IMR-90 (cell line): Measurements from ENCODE around the gene RFX2. TPM values are rescaled to one million over a fixed set of nuclear protein-coding genes. Genes with fewer than 3 reads are reported as not detected.

Experiments
- ATAC-seq: fragments of 200-7000 bp; cut with Tn5 transposase; 2 replicates; pipeline ENCODE4 v1.9.1; 2020; ENCODE audit warnings: low read depth, mild to moderate bottlenecking, moderate library complexity
- BruUV-seq: library from RNA; stranded (reverse); fragments of 400-500 nt; replicated peaks from 2 replicates; lab custom pipeline; 2021; lab: Mats Ljungman, UMichigan
- CTCF ChIA-PET: fragments of 300-600 bp; formaldehyde crosslinking; extraction: SDS; loops from one replicate; lab custom pipeline; 2021; ENCODE audit warnings: antibody characterized with exemption; lab: Yijun Ruan, JAX
- POLR2A ChIA-PET: fragments of 300-600 bp; sonication (Branson Sonifier 250); formaldehyde crosslinking; loops from one replicate; lab custom pipeline; 2022; ENCODE audit warnings: antibody characterized with exemption; ENCODE audit not compliant: unreplicated experiment; lab: Charles Lee
- DNase-seq: peaks from one replicate; pipeline ENCODE4 v3.0.0; 2013
- H2AFZ ChIP-seq: replicated peaks from 2 replicates; pipeline ENCODE3; 2013; ENCODE audit warnings: low read length, mild to moderate bottlenecking; ENCODE audit not compliant: poor library complexity
- H2AK5ac ChIP-seq: 2 replicates; pipeline ENCODE4 v1.6.1; 2013; ENCODE audit warnings: low read depth, low read length, inconsistent platforms
- H2AK9ac ChIP-seq: replicated peaks from 2 replicates; pipeline ENCODE3; 2013; ENCODE audit warnings: mild to moderate bottlenecking, low read depth, low read length, moderate library complexity; ENCODE audit not compliant: poor library complexity
- H2BK120ac ChIP-seq: 2 replicates; pipeline ENCODE4 v1.6.1; 2013; ENCODE audit warnings: low read depth, low read length, inconsistent platforms
- H2BK15ac ChIP-seq: 3 replicates; pipeline ENCODE4 v1.6.1; 2013; ENCODE audit warnings: low read depth, low read length, inconsistent platforms
- H2BK20ac ChIP-seq: 2 replicates; pipeline ENCODE4 v1.6.1; 2013; ENCODE audit warnings: low read depth, mild to moderate bottlenecking, inconsistent platforms, low read length, moderate library complexity
- H2BK5ac ChIP-seq: 2 replicates; pipeline ENCODE4 v1.6.1; 2013; ENCODE audit warnings: mild to moderate bottlenecking, low read depth, low read length, inconsistent platforms; ENCODE audit not compliant: poor library complexity, severe bottlenecking
- H3K14ac ChIP-seq: replicated peaks from 2 replicates; pipeline ENCODE4 v1.6.1; 2013; ENCODE audit warnings: low read depth, low read length, inconsistent platforms
- H3K18ac ChIP-seq: 2 replicates; pipeline ENCODE4 v1.6.1; 2013; ENCODE audit warnings: low read depth, low read length, control low read depth
- H3K23ac ChIP-seq: 2 replicates; pipeline ENCODE4 v1.6.1; 2013; ENCODE audit warnings: low read depth, low read length, inconsistent platforms
- H3K27ac ChIP-seq: 2 replicates; pipeline ENCODE4 v1.5.1; 2013; ENCODE audit warnings: mild to moderate bottlenecking, control low read depth, low read length; ENCODE audit not compliant: insufficient read depth
- H3K27me3 ChIP-seq: 2 replicates; pipeline ENCODE4 v1.6.1; 2013; ENCODE audit warnings: low read length; ENCODE audit not compliant: control insufficient read depth, insufficient read depth
- H3K36me3 ChIP-seq: 2 replicates; pipeline ENCODE4 v1.6.1; 2013; ENCODE audit warnings: low read length, mixed read lengths; ENCODE audit not compliant: control insufficient read depth, insufficient read depth
- H3K4ac ChIP-seq: 2 replicates; pipeline ENCODE4 v1.6.1; 2013; ENCODE audit warnings: low read depth, low read length, inconsistent platforms
- H3K4me1 ChIP-seq: 2 replicates; pipeline ENCODE4 v1.6.1; 2013; ENCODE audit warnings: low read length, mixed read lengths; ENCODE audit not compliant: control insufficient read depth, insufficient read depth
- H3K4me2 ChIP-seq: 2 replicates; pipeline ENCODE4 v1.6.1; 2013; ENCODE audit warnings: low read depth, mild to moderate bottlenecking, control low read depth, low read length, moderate library complexity
- H3K4me3 ChIP-seq: 2 replicates; pipeline ENCODE4 v1.5.1; 2013; ENCODE audit warnings: low read depth, mild to moderate bottlenecking, control low read depth, low read length, moderate library complexity; ENCODE audit not compliant: insufficient read depth
- H3K56ac ChIP-seq: 2 replicates; pipeline ENCODE4 v1.6.1; 2013; ENCODE audit warnings: low read length, inconsistent platforms; ENCODE audit not compliant: insufficient read depth; ENCODE audit errors: extremely low read depth
- H3K79me1 ChIP-seq, 2 experiments: 2 replicates each; pipeline ENCODE4 v1.6.1; 2013; ENCODE audit warnings: low read length in 2 of 2, inconsistent platforms in 1 of 2, low read depth in 1 of 2
- H3K9ac ChIP-seq: 2 replicates; pipeline ENCODE4 v1.6.1; 2013; ENCODE audit warnings: low read depth, low read length, control low read depth
- H3K9me1 ChIP-seq: 2 replicates; pipeline ENCODE4 v1.6.1; 2013; ENCODE audit warnings: low read length, inconsistent platforms; ENCODE audit not compliant: insufficient read depth
- H3K9me3 ChIP-seq: 2 replicates; pipeline ENCODE4 v1.6.1; 2013; ENCODE audit warnings: low read length; ENCODE audit not compliant: control insufficient read depth, insufficient read depth
- H4K20me1 ChIP-seq: 2 replicates; pipeline ENCODE4 v1.6.1; 2013; ENCODE audit warnings: low read length, inconsistent platforms; ENCODE audit not compliant: insufficient read depth
- H4K5ac ChIP-seq: 2 replicates; pipeline ENCODE4 v1.6.1; 2013; ENCODE audit warnings: mild to moderate bottlenecking, low read depth, low read length, control low read depth
- H4K8ac ChIP-seq, 2 experiments: 2 replicates each; pipeline ENCODE4 v1.6.1; 2013; ENCODE audit warnings: low read depth in 2 of 2, low read length in 2 of 2, control low read depth in 1 of 2, inconsistent platforms in 1 of 2
- H4K91ac ChIP-seq: 2 replicates; pipeline ENCODE4 v1.6.1; 2013; ENCODE audit warnings: low read depth, low read length, inconsistent platforms; ENCODE audit not compliant: insufficient read depth
- BHLHE40 ChIP-seq: fragments of 150-350 bp; IDR thresholded peaks from 2 replicates; pipeline ENCODE4 v1.6.1; 2016; ENCODE audit warnings: mild to moderate bottlenecking, low read depth, low read length
- CEBPB ChIP-seq: IDR thresholded peaks from 2 replicates; pipeline ENCODE4 v1.6.1; 2012; ENCODE audit warnings: low read depth, low read length, improper control_type of control experiment
- CHD1 ChIP-seq: IDR thresholded peaks from 2 replicates; pipeline ENCODE4 v1.6.1; 2012; ENCODE audit warnings: low read depth, low read length, improper control_type of control experiment
- MAFK ChIP-seq: IDR thresholded peaks from 2 replicates; pipeline ENCODE4 v1.6.1; 2012; ENCODE audit warnings: low read depth, low read length, improper control_type of control experiment
- MAZ ChIP-seq: IDR thresholded peaks from 2 replicates; pipeline ENCODE4 v1.6.1; 2012; ENCODE audit warnings: low read depth, mild to moderate bottlenecking, low read length, improper control_type of control experiment, moderate library complexity, borderline replicate concordance
- NFE2L2 ChIP-seq: fragments of 150-350 bp; IDR thresholded peaks from 2 replicates; pipeline ENCODE4 v1.6.1; 2016; ENCODE audit warnings: low read depth, mild to moderate bottlenecking, low read length
- POLR2A ChIP-seq: IDR thresholded peaks from 2 replicates; pipeline ENCODE4 v1.6.1; 2012; ENCODE audit warnings: mild to moderate bottlenecking, low read depth, low read length
- RCOR1 ChIP-seq: IDR thresholded peaks from 2 replicates; pipeline ENCODE4 v1.6.1; 2012; ENCODE audit warnings: mild to moderate bottlenecking, low read length, improper control_type of control experiment; ENCODE audit not compliant: insufficient replicate concordance
- SMC3 ChIP-seq: fragments of 150-350 bp; IDR thresholded peaks from 2 replicates; pipeline ENCODE4 v1.6.1; 2016; ENCODE audit warnings: low read depth, mild to moderate bottlenecking, antibody characterized with exemption, low read length, moderate library complexity
- WGBS, 2 experiments: methylation state at CpG; one replicate each; pipeline versions ENCODE4 v1.1.5 to v1.1.7; 2013; ENCODE audit warnings: missing lambda C conversion rate in 2 of 2; ENCODE audit not compliant: insufficient read length in 1 of 2; ENCODE audit errors: extremely low coverage in 2 of 2; 5-methylcytosine and 5-hydroxymethylcytosine counted together
- dilution Hi-C: fragments of 300-500 bp; cut with HindIII; formaldehyde crosslinking; loops from one replicate; pipeline ENCODE4 v1.14.3; 2018; ENCODE audit warnings: low sequenced_read_pairs; ENCODE audit not compliant: unreplicated experiment
- in situ Hi-C: fragments of 300-500 bp; cut with MboI; formaldehyde crosslinking; loops from 3 replicates; pipeline ENCODE4 v1.14.3; 2019; ENCODE audit warnings: low sequenced_read_pairs, inconsistent platforms, mixed read lengths
- intact Hi-C: fragments of 100-400 bp; cut with micrococcal nuclease; formaldehyde crosslinking; loops from 2 replicates; pipeline ENCODE4 v1.10.0; 2022
- polyA plus RNA-seq, 3 experiments: library from polyadenylated mRNA; depleted of rRNA; stranded (reverse); fragments of >200 nt; gene quantifications; 2 replicates each; pipeline ENCODE4 v1.2.3, GENCODE V29; 2012; ENCODE audit warnings: low replicate concordance in 1 of 3
- total RNA-seq: library from RNA; depleted of rRNA; stranded (reverse); fragments of >200 nt; gene quantifications from 2 replicates; pipeline ENCODE4 v1.2.3, GENCODE V29; 2012
- TF ChIP-seq, protein P1 (sequence below): fragments of 150-350 bp; IDR thresholded peaks from 2 replicates; pipeline ENCODE4 v1.6.1; 2017; ENCODE audit warnings: mild to moderate bottlenecking, antibody characterized with exemption, low read length, low read depth
- TF ChIP-seq, protein P2 (sequence below): fragments of 150-350 bp; IDR thresholded peaks from 2 replicates; pipeline ENCODE4 v1.6.1; 2016; ENCODE audit warnings: low read depth, mild to moderate bottlenecking, low read length, moderate library complexity, borderline replicate concordance

The RFX2 gene
- total and polyA plus RNA-seq, 2 of the 4 experiments (the other 2 are of a cell fraction), result 2.2 to 4.9 TPM

DNA sequence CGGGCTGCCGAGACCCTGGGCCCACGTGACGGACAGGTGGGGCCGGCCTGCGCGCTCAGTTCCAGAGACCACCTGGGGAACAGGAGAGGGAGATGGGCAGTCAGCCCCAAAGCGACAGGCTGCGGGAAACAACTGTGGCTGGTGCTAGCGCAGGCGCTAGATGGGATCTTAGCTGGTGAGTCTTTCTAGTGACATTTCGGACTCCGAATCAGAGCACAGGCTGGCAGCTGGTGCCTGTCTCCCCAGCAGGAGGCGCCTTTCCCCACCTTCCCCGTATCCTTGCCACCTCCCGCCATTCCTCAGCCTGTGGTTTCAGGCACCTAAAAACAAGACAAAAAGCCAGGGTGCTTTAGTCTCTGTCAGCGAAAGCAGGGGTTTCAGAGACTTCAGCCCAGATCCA lies 112.9 kb downstream of the RFX2 start:
- peaks cover 4% of the 10 kb centered on the region; the same call in 1 of the 2 replicates for H3K36me3 ChIP-seq
- H4K20me1 ChIP-seq, result no peaks in the 10 kb centered on the region
- no peak overlapping the region for H3K14ac ChIP-seq
- intact Hi-C loops, result no loop called here
- no peak overlapping the region for H3K56ac ChIP-seq
- dilution Hi-C loops, result no loop called here
- no peak overlapping the region for H4K91ac ChIP-seq
- no peak overlapping the region for H3K27ac ChIP-seq
- no peak overlapping the region for H2BK5ac ChIP-seq
- DNase-seq (no peak), ATAC-seq (no peak)
- no peaks in the 10 kb centered on the region for H3K27me3 ChIP-seq
- BruUV-seq, result no TSS peak
- TF ChIP-seq NFE2L2 (no peak), SMC3 (no peak), POLR2A (no peak), MAZ (no peak), MAFK (no peak), CEBPB (no peak), BHLHE40 (no peak), CHD1 (no peak), RCOR1 (no peak)
- TF ChIP-seq, protein P1, sequence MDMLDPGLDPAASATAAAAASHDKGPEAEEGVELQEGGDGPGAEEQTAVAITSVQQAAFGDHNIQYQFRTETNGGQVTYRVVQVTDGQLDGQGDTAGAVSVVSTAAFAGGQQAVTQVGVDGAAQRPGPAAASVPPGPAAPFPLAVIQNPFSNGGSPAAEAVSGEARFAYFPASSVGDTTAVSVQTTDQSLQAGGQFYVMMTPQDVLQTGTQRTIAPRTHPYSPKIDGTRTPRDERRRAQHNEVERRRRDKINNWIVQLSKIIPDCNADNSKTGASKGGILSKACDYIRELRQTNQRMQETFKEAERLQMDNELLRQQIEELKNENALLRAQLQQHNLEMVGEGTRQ, result no peak
- TF ChIP-seq, protein P2, sequence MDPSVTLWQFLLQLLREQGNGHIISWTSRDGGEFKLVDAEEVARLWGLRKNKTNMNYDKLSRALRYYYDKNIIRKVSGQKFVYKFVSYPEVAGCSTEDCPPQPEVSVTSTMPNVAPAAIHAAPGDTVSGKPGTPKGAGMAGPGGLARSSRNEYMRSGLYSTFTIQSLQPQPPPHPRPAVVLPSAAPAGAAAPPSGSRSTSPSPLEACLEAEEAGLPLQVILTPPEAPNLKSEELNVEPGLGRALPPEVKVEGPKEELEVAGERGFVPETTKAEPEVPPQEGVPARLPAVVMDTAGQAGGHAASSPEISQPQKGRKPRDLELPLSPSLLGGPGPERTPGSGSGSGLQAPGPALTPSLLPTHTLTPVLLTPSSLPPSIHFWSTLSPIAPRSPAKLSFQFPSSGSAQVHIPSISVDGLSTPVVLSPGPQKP, result no peak
- 100% methylated on average over 1 of the region's 17 CpGs; no CpG with 5 or more reads in 1 of the 2 experiments for WGBS, 2 experiments
- no peaks in the 10 kb centered on the region for H3K9me3 ChIP-seq
- CTCF ChIA-PET, result no interaction called here
- no peaks in the 10 kb centered on the region for H3K9me1 ChIP-seq
- H2BK120ac ChIP-seq, result no peak overlapping the region
- in situ Hi-C loops, result no loop called here
- no peak overlapping the region for H2AK5ac ChIP-seq
- no peaks in the 10 kb centered on the region; the same call in 1 of the 2 replicates for H3K4me1 ChIP-seq
- no peak overlapping the region for H2AK9ac ChIP-seq
- no peak overlapping the region for H3K4me3 ChIP-seq
- H3K23ac ChIP-seq, result no peak overlapping the region
- POLR2A ChIA-PET, result no interaction called here
- H2AFZ ChIP-seq, result no peak overlapping the region
- no peak overlapping the region for H4K5ac ChIP-seq
- no peak overlapping the region for H2BK20ac ChIP-seq
- H3K4me2 ChIP-seq, result no peak overlapping the region
- no peak overlapping the region for H3K4ac ChIP-seq
- no peak overlapping the region for H3K18ac ChIP-seq
- H3K9ac ChIP-seq, result no peak overlapping the region
- H2BK15ac ChIP-seq, result no peak overlapping the region
- H3K79me1 ChIP-seq, result no peaks in the 10 kb centered on the region
- H4K8ac ChIP-seq, result no peak overlapping the region
